Superior temporal gyrus (tissue), 1 donor: ENCODE results near the gene ARAP3.
A peak's percentile ranks its signal among the peaks of the same experiment; 100 is the strongest.
"Not testable (repeated sequence)": the region's sequence is repeated elsewhere in the genome, so short reads cannot be mapped to it uniquely, and the experiment has no call there.

ENCODE experiments used
- DNase-seq: peaks from one replicate; pipeline ENCODE4 v3.0.0-alpha.2; 2016; ENCODE audit errors: extremely low spot score

ARAP3 gene

GRCh38 chr5:141681695-141682641 lies at the start of gene ARAP3:
Gene ARAP3, minus strand, starts transcription at chr5:141682230. Its CDS starts 1,744 bp downstream, at chr5:141680486.
- DNase-seq, result no peak

- DNase-seq, result no peak
Observed at GRCh38 chr5:141729387-141730006, 47.5 kb upstream of the ARAP3 start.

- DNase-seq, result no peak
Observed at GRCh38 chr5:141725891-141726290, 43.9 kb upstream of the ARAP3 start.

- DNase-seq, result not testable (repeated sequence)
Observed at GRCh38 chr5:141725174-141725573, 43.1 kb upstream of the ARAP3 start.

GRCh38 chr5:141722266-141722665 lies 40.2 kb upstream of the ARAP3 start:
- no peak for DNase-seq

- no peak for DNase-seq
Observed at GRCh38 chr5:141717043-141717442, 35.0 kb upstream of the ARAP3 start.

- no peak for DNase-seq
Observed at GRCh38 chr5:141716468-141716867, 34.4 kb upstream of the ARAP3 start.

- no peak for DNase-seq
Observed at GRCh38 chr5:141716009-141716408, 34.0 kb upstream of the ARAP3 start.

- DNase-seq, result no peak
Observed at GRCh38 chr5:141715346-141715905, 33.4 kb upstream of the ARAP3 start.

GRCh38 chr5:141714542-141715310 lies 32.7 kb upstream of the ARAP3 start:
- no peak for DNase-seq

- DNase-seq, result no peak
Observed at GRCh38 chr5:141713616-141714309, 31.7 kb upstream of the ARAP3 start.

GRCh38 chr5:141711687-141712086 lies 29.7 kb upstream of the ARAP3 start:
- DNase-seq, result no peak

GRCh38 chr5:141709699-141710267 lies 27.8 kb upstream of the ARAP3 start:
- DNase-seq, result no peak

- DNase-seq, result no peak
Observed at GRCh38 chr5:141708016-141708415, 26.0 kb upstream of the ARAP3 start.

- DNase-seq, result no peak
Observed at GRCh38 chr5:141707510-141707909, 25.5 kb upstream of the ARAP3 start.

GRCh38 chr5:141706121-141706520 lies 24.1 kb upstream of the ARAP3 start:
- DNase-seq, result no peak

- DNase-seq, result no peak
Observed at GRCh38 chr5:141705469-141705868, 23.4 kb upstream of the ARAP3 start.

GRCh38 chr5:141704782-141705297 lies 22.8 kb upstream of the ARAP3 start:
- DNase-seq, result peak; percentile 32

- DNase-seq, result peak; percentile 60
Observed at GRCh38 chr5:141703133-141703561, 21.1 kb upstream of the ARAP3 start.

- no peak for DNase-seq
Observed at GRCh38 chr5:141701360-141702119, 19.5 kb upstream of the ARAP3 start.
